Measurements from ENCODE around the gene SUFU. TPM values are rescaled to one million over a fixed set of nuclear protein-coding genes. Genes with fewer than 3 reads are reported as not detected.

The SUFU gene
- total and polyA plus RNA-seq, 2 donors (not counting 1 experiment from before 2014, with no cell fraction given), result 4.8 to 13.3 TPM

DNA sequence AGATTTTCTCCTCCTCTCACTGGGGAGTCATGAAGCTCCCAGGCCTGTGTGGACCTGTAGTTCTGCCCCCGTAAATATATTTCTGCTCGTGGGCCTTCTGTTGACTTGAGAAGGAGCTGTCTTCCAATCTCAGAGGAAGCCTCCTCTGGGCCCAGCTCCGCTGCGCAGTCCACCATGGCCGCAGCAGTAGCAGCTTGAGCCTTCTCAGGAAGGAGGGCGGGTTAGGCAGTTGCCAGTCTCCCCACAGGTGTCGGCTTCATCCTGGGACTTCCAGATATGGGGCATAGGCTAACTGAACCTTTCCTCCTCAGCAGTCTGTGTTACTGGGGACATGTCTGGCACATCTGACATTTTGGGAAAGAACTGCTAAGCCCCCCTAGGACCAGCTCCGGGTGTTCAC, 77.6 kb downstream of the SUFU start:
- no peak overlapping the region for H3K4me3 ChIP-seq (ENCODE audit: control extremely low read depth in 1 of 5, extremely low read depth in 1 of 5, insufficient read depth in 1 of 5, low read depth in 2 of 5, low read length in 4 of 5)
- DNase-seq (no peak), ATAC-seq (ENCODE audit: low read depth) (no peak)
- Mint-ChIP-seq H3K4me1 (peaks cover 2% of the 10 kb centered on the region), H3K27ac (no peak overlapping the region), H3K9me3 (ENCODE audit: insufficient read depth) (no peaks in the 10 kb centered on the region), H3K4me3 (no peak overlapping the region), H3K27me3 (no peaks in the 10 kb centered on the region)
- no peak overlapping the region for H3K4me2 ChIP-seq (replicated peaks; ENCODE audit: low read depth, low read length, poor library complexity, severe bottlenecking)
- H3K9ac ChIP-seq (ENCODE audit: low read length), result no peak overlapping the region
- H3K27ac ChIP-seq (ENCODE audit: low read length in 2 of 2), result no peak overlapping the region
- no peaks in the 10 kb centered on the region for H3K27me3 ChIP-seq (replicated peaks in 1 of 4; ENCODE audit: control extremely low read depth in 1 of 4, control insufficient read depth in 3 of 4, insufficient read depth in 4 of 4, low read length in 3 of 4)
- H3K36me3 ChIP-seq (replicated peaks in 1 of 2; ENCODE audit: control extremely low read depth in 1 of 2, control insufficient read depth in 1 of 2, extremely low read depth in 1 of 2, insufficient read depth in 2 of 2, low read length in 1 of 2), result no peaks in the 10 kb centered on the region
- H3K79me2 ChIP-seq (ENCODE audit: control insufficient read depth, insufficient read depth, low read length), result peaks cover 5% of the 10 kb centered on the region
- intact Hi-C loops (cut with micrococcal nuclease), result no loop called here
- peaks cover 18% of the 10 kb centered on the region for H4K20me1 ChIP-seq (ENCODE audit: control insufficient read depth, insufficient read depth, low read length, poor library complexity, severe bottlenecking)
- H3K4me1 ChIP-seq (ENCODE audit: control insufficient read depth in 2 of 2, insufficient read depth in 2 of 2, low read length in 2 of 2), result no peaks in the 10 kb centered on the region
- ChIA-PET CTCF (interaction anchor here (1.0 to 6.9 kb wide), 7 partner anchors 69 to 412 kb away, joined by 3 to 110 read pairs (median 15); partner anchors contain the start of genes ACTR1A and SUFU), POLR2A (interaction anchor here (1.6 kb wide), 1 partner anchor 186 kb away, joined by 4 read pairs; the partner anchor contains the start of gene NFKB2)
- TF ChIP-seq CTCF (IDR thresholded peaks at IDR 0.05) (no peak), EZH2 (IDR thresholded peaks at IDR 0.05; ENCODE audit: borderline replicate concordance, insufficient read depth, low read depth, low read length, poor library complexity, severe bottlenecking) (no peak)
- WGBS (ENCODE audit: insufficient coverage), result 95% methylated on average over 8 of the region's 8 CpGs
- no peaks in the 10 kb centered on the region for H3K9me3 ChIP-seq (ENCODE audit: control extremely low read depth in 1 of 3, control insufficient read depth in 2 of 3, insufficient read depth in 1 of 3, low read length in 2 of 3)
- H2AFZ ChIP-seq (ENCODE audit: insufficient read depth, low read depth, low read length, poor library complexity, severe bottlenecking), result no peak overlapping the region

- Mint-ChIP-seq H3K4me1 (peaks cover 2% of the 10 kb centered on the region), H3K27ac (no peak overlapping the region), H3K9me3 (ENCODE audit: insufficient read depth) (no peaks in the 10 kb centered on the region), H3K27me3 (no peaks in the 10 kb centered on the region), H3K4me3 (no peak overlapping the region)
- no peaks in the 10 kb centered on the region for H3K27me3 ChIP-seq (replicated peaks in 1 of 4; ENCODE audit: control extremely low read depth in 1 of 4, control insufficient read depth in 3 of 4, insufficient read depth in 4 of 4, low read length in 3 of 4)
- intact Hi-C loops (cut with micrococcal nuclease), result no loop called here
- DNase-seq, result no peak
- H3K4me3 ChIP-seq (ENCODE audit: control extremely low read depth in 1 of 5, extremely low read depth in 1 of 5, insufficient read depth in 1 of 5, low read depth in 2 of 5, low read length in 4 of 5), result no peak overlapping the region
- H3K27ac ChIP-seq (ENCODE audit: low read length in 2 of 2), result no peak overlapping the region
- TF ChIP-seq CTCF (IDR thresholded peaks at IDR 0.05) (no peak), EZH2 (IDR thresholded peaks at IDR 0.05; ENCODE audit: borderline replicate concordance, insufficient read depth, low read depth, low read length, poor library complexity, severe bottlenecking) (no peak)
- no peak for ATAC-seq (ENCODE audit: low read depth)
- peaks cover 18% of the 10 kb centered on the region for H4K20me1 ChIP-seq (ENCODE audit: control insufficient read depth, insufficient read depth, low read length, poor library complexity, severe bottlenecking)
- no peaks in the 10 kb centered on the region for H3K9me3 ChIP-seq (ENCODE audit: control extremely low read depth in 1 of 3, control insufficient read depth in 2 of 3, insufficient read depth in 1 of 3, low read length in 2 of 3)
- H2AFZ ChIP-seq (ENCODE audit: insufficient read depth, low read depth, low read length, poor library complexity, severe bottlenecking), result no peak overlapping the region
- 92% methylated on average over 7 of the region's 10 CpGs for WGBS (ENCODE audit: insufficient coverage)
- ChIA-PET CTCF (interaction anchor here (1.0 to 6.9 kb wide), 13 partner anchors 15 to 413 kb away, joined by 3 to 110 read pairs (median 4); partner anchors contain the start of genes ACTR1A, FBXL15 and SUFU), POLR2A (interaction anchor here (0.6 to 1.6 kb wide), 2 partner anchors 108 to 187 kb away, joined by 3 to 4 read pairs; partner anchors contain the start of gene NFKB2)
- no peaks in the 10 kb centered on the region for H3K36me3 ChIP-seq (replicated peaks in 1 of 2; ENCODE audit: control extremely low read depth in 1 of 2, control insufficient read depth in 1 of 2, extremely low read depth in 1 of 2, insufficient read depth in 2 of 2, low read length in 1 of 2)
- H3K79me2 ChIP-seq (ENCODE audit: control insufficient read depth, insufficient read depth, low read length), result peaks cover 5% of the 10 kb centered on the region
- no peak overlapping the region for H3K9ac ChIP-seq (ENCODE audit: low read length)
- H3K4me1 ChIP-seq (ENCODE audit: control insufficient read depth in 2 of 2, insufficient read depth in 2 of 2, low read length in 2 of 2), result no peaks in the 10 kb centered on the region
- H3K4me2 ChIP-seq (replicated peaks; ENCODE audit: low read depth, low read length, poor library complexity, severe bottlenecking), result no peak overlapping the region
Measured at GRCh38 chr10:102581981-102582580, 78.3 kb downstream of the SUFU start.

All from B cell (primary cell).